Transverse colon (tissue), 4 donors: ENCODE measurements around the gene RGS6.

Experiments used
- POLR2A ChIP-seq: fragments of 450-650 bp; IDR thresholded peaks from one replicate; pipeline ENCODE4 v1.6.1; 2016; ENCODE audit warnings: antibody characterized with exemption, mild to moderate bottlenecking, moderate library complexity
- POLR2AphosphoS5 ChIP-seq, 3 donors: sonication (generic); formaldehyde crosslinking; IDR thresholded peaks; one replicate each; pipeline ENCODE4 v1.6.1; 2016; ENCODE audit warnings: antibody characterized with exemption in 3 of 3
- TF ChIP-seq, protein P1 (sequence below), 5 experiments: fragments of 200-600 bp in 3 of 5; fragments of 450-650 bp in 2 of 5; sonication (generic) in 3 of 5; IDR thresholded peaks; 1 replicate in 2 of 5; 2 replicates in 3 of 5; pipeline ENCODE4 v1.5.1; 2016 to 2017; ENCODE audit warnings: antibody characterized with exemption in 5 of 5, inconsistent platforms in 3 of 5, mild to moderate bottlenecking in 2 of 5, moderate library complexity in 1 of 5

DNA sequence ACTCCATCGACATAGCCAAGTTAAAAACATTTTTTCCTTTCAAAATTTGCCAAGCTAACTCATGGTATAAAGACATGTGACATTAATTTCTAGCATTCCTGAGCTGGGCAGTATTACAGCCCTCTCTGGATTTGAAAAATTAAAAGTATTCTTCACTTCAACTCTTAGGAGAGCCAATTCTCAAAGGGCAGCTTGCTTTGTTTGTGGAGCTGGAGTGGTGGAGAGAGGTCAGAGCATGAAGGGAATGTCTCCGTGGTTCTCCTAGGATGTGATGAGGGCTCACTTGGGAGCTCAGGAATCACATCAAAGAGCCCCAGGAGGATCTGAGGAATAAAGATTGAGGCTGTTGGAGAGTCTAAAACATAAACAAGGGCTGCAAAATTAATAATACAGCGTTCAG lies 46.9 kb upstream of the RGS6 start:
- TF ChIP-seq, protein P1, sequence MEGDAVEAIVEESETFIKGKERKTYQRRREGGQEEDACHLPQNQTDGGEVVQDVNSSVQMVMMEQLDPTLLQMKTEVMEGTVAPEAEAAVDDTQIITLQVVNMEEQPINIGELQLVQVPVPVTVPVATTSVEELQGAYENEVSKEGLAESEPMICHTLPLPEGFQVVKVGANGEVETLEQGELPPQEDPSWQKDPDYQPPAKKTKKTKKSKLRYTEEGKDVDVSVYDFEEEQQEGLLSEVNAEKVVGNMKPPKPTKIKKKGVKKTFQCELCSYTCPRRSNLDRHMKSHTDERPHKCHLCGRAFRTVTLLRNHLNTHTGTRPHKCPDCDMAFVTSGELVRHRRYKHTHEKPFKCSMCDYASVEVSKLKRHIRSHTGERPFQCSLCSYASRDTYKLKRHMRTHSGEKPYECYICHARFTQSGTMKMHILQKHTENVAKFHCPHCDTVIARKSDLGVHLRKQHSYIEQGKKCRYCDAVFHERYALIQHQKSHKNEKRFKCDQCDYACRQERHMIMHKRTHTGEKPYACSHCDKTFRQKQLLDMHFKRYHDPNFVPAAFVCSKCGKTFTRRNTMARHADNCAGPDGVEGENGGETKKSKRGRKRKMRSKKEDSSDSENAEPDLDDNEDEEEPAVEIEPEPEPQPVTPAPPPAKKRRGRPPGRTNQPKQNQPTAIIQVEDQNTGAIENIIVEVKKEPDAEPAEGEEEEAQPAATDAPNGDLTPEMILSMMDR (IDR thresholded peaks at IDR 0.05): no peak
- TF ChIP-seq POLR2AphosphoS5 (IDR thresholded peaks at IDR 0.05) (no peak), POLR2A (no peak)
